Cortex of kidney (tissue), 1 donor: ENCODE data around the gene ZNF581.

Experiments
- DNase-seq: peaks from one replicate; lab custom pipeline; 2025; lab: John Stamatoyannopoulos, UW

Gene ZNF581

DNA sequence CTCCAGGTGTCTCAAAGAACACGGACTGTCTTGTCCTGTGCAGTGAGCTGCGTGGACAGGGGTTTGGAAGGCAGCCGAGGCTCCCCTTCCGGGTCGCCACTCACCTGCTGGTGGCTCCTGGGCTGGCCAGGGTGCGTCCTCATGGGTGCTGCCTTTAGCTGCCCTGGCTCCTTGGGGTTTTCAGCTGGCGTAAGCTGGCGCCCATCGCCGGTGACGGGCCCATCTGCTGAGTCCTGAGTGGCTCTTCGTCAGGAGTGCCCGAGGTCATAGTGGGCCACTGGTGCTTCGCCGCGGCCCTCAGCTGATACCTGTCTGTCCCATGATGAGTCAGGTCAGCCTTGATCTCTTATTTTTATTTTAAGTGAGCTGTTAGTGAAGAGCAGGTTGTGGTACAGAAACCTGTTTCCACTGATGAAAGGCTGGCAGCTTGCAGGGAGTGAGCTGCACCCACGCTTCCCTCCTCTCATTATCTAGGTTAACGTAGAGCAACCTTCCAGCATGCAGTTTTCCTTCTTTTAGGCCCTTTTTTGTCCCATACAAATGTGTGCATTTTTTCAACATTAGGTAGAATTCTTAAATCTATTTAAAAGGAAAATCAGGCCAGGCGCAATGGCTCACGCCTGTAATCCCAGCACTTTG is 50.0 kb downstream of the ZNF581 start:
- DNase-seq: no peak

DNA sequence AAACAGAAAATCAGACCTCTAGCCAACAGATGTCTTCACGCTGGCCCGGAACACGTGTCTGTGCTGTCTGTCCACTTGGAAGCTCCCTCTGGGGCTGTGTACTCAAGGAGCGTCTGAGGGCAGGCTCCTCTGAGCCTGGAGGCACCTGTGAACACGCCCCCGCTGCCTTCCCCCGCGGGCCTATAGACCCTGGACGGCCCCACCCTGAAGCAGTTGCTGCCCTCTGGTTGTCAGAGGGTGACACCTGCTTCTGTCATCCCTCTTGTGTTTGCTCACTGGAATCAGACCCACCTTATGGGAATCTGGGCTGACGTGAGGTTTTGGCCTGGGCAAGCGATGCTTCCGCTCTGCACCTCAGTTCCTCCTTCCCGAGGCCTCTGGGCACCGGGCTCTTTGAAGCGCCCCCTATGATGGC is 50.8 kb downstream of the ZNF581 start:
- no peak for DNase-seq

DNA sequence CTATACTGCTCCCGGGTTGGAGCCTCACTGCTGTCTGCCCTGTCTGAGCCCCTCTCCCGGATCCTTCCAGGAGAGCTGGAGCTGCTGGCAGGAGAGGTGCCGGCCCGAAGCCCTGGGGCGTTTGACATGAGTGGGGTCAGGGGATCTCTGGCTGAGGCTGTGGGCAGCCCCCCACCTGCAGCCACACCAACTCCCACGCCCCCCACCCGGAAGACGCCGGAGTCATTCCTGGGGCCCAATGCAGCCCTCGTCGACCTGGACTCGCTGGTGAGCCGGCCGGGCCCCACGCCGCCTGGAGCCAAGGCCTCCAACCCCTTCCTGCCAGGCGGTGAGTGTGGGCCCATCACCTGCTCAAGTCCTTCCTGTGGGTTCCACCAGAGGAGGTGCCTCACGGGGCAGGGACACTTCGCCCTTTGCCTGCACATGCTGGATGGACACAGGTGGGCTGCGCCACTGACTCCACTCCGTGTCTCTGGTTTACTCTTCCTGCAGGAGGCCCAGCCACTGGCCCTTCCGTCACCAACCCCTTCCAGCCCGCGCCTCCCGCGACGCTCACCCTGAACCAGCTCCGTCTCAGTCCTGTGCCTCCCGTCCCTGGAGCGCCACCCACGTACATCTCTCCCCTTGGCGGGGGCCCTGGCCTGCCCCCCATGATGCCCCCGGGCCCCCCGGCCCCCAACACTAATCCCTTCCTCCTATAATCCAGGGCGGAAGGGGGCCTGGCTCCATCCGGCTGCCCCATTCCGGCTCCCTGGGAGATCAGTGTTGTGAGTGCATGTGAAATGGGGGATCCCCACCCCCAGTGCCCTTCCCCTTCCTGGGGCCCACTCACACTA is 51.4 kb downstream of the ZNF581 start:
- DNase-seq: no peak
